ENCODE data around the gene PARS2. TPM values are rescaled to one million over a fixed set of nuclear protein-coding genes. Genes with fewer than 3 reads are reported as not detected.
"Not testable (repeated sequence)": the region's sequence is repeated elsewhere in the genome, so short reads cannot be mapped to it uniquely, and the experiment has no call there.

PARS2 gene
- total RNA-seq, 1 donor from 2014 or later: 7.7 TPM

GRCh38 chr1:54781023-54781723, 16.9 kb upstream of the PARS2 start:
- Mint-ChIP-seq H3K9me3 (no peaks in the 10 kb centered on the region), H3K36me3 (no peaks in the 10 kb centered on the region), H3K27me3 (ENCODE audit: low read depth) (peaks cover 66% of the 10 kb centered on the region), H3K27ac (no peak overlapping the region), H3K4me3 (no peak overlapping the region), H3K4me1 (peaks cover 6% of the 10 kb centered on the region)
- DNase-seq (ENCODE audit: low spot score in 2 of 2, unreplicated experiment in 2 of 2): no peak
- no peak for TF ChIP-seq CTCF (IDR thresholded peaks at IDR 0.05; ENCODE audit: unreplicated experiment)

GRCh38 chr1:54777431-54777830, 13.1 kb upstream of the PARS2 start:
- Mint-ChIP-seq H3K27ac (no peak overlapping the region), H3K4me3 (no peak overlapping the region), H3K4me1 (peaks cover 9% of the 10 kb centered on the region), H3K9me3 (no peaks in the 10 kb centered on the region), H3K27me3 (ENCODE audit: low read depth) (peaks cover 43% of the 10 kb centered on the region), H3K36me3 (no peaks in the 10 kb centered on the region)
- no peak for DNase-seq (ENCODE audit: low spot score in 2 of 2, unreplicated experiment in 2 of 2)
- TF ChIP-seq CTCF (IDR thresholded peaks at IDR 0.05; ENCODE audit: unreplicated experiment): no peak

GRCh38 chr1:54777011-54777410, 12.7 kb upstream of the PARS2 start:
- no peak for TF ChIP-seq CTCF (IDR thresholded peaks at IDR 0.05; ENCODE audit: unreplicated experiment)
- DNase-seq (ENCODE audit: low spot score in 2 of 2, unreplicated experiment in 2 of 2): no peak
- no peaks in the 10 kb centered on the region for H3K36me3 Mint-ChIP-seq
- no peak overlapping the region for H3K27ac Mint-ChIP-seq
- H3K4me3 Mint-ChIP-seq: no peak overlapping the region
- H3K4me1 Mint-ChIP-seq: peaks cover 9% of the 10 kb centered on the region
- H3K27me3 Mint-ChIP-seq (ENCODE audit: low read depth): peaks cover 39% of the 10 kb centered on the region
- H3K9me3 Mint-ChIP-seq: no peaks in the 10 kb centered on the region

GRCh38 chr1:54775828-54776721, 11.8 kb upstream of the PARS2 start:
- not testable (repeated sequence) for H3K36me3 Mint-ChIP-seq; DNase-seq (ENCODE audit: low spot score in 2 of 2, unreplicated experiment in 2 of 2); H3K9me3 Mint-ChIP-seq; H3K4me3 Mint-ChIP-seq; H3K27ac Mint-ChIP-seq; H3K4me1 Mint-ChIP-seq
- peaks cover 33% of the 10 kb centered on the region for H3K27me3 Mint-ChIP-seq (ENCODE audit: low read depth)

- Mint-ChIP-seq H3K27ac (no peak overlapping the region), H3K27me3 (ENCODE audit: low read depth) (peaks cover 23% of the 10 kb centered on the region), H3K9me3 (no peaks in the 10 kb centered on the region), H3K4me3 (no peak overlapping the region), H3K4me1 (peaks cover 6% of the 10 kb centered on the region), H3K36me3 (no peaks in the 10 kb centered on the region)
- no peak for DNase-seq (ENCODE audit: low spot score in 2 of 2, unreplicated experiment in 2 of 2)
- TF ChIP-seq CTCF (IDR thresholded peaks at IDR 0.05; ENCODE audit: unreplicated experiment): no peak
These were observed 10.6 kb upstream of the PARS2 start for GRCh38 chr1:54774820-54775498.

Data from mesothelial cell of epicardium (in vitro differentiated cells).